Left ventricle myocardium inferior (tissue), 1 donor: Measurements from ENCODE around the gene RABIF. TPM values are rescaled to one million over a fixed set of nuclear protein-coding genes. Genes with fewer than 3 reads are reported as not detected.
"Not testable (repeated sequence)": the region's sequence is repeated elsewhere in the genome, so short reads cannot be mapped to it uniquely, and the experiment has no call there.

Experiments
- DNase-seq: peaks from one replicate; pipeline ENCODE4 v3.0.0-alpha.2; 2020
- H3K27ac ChIP-seq: fragments of 200-600 bp; replicated peaks from 2 replicates; pipeline ENCODE4 v1.8.0; 2021
- H3K27me3 ChIP-seq: fragments of 200-600 bp; 2 replicates; pipeline ENCODE4 v1.8.0; 2021; ENCODE audit warnings: low read depth
- H3K36me3 ChIP-seq: fragments of 200-600 bp; 2 replicates; pipeline ENCODE4 v1.8.0; 2021
- H3K4me1 ChIP-seq: fragments of 200-600 bp; 2 replicates; pipeline ENCODE4 v1.8.0; 2021
- H3K4me3 ChIP-seq: fragments of 200-600 bp; 2 replicates; pipeline ENCODE4 v1.8.0; 2021; ENCODE audit warnings: mild to moderate bottlenecking, moderate library complexity
- H3K9me3 ChIP-seq: fragments of 200-600 bp; replicated peaks from 2 replicates; pipeline ENCODE4 v1.8.0; 2021
- intact Hi-C: fragments of 100-400 bp; cut with micrococcal nuclease; formaldehyde crosslinking; loops from one replicate; pipeline ENCODE4 v1.11.0; 2022
- long read RNA-seq: library from polyadenylated mRNA; unstranded; transcript quantifications from one replicate; pipeline ENCODE4 v2.0.0, GENCODE V29; 2021
- total RNA-seq: library from RNA; stranded (reverse); fragmentation: NEBNext Ultra II Directional; extraction: Animal tissue kit (Norgen Biotek cat#: 25700); gene quantifications from one replicate; pipeline ENCODE4 v1.2.1, GENCODE V29; 2021
- TF ChIP-seq, protein P1 (sequence below): fragments of 200-600 bp; IDR thresholded peaks from 2 replicates; pipeline ENCODE4 v1.8.0; 2021; ENCODE audit warnings: antibody characterized with exemption, mild to moderate bottlenecking, borderline replicate concordance
- donor health status: DM: no; HTN: yes; CAD: no; lungs with severe emphysema.

Gene RABIF
- total RNA-seq, result 5.4 TPM
- long read RNA-seq, transcript RABIF-201 (2 exons, 2,430 nt), result major isoform, 5 of 6 reads
- long read RNA-seq, partial matches to known transcripts, result 0 of 6 reads
- long read RNA-seq, other reads (novel, unspliced or antisense), result 1 of 6 reads

DNA sequence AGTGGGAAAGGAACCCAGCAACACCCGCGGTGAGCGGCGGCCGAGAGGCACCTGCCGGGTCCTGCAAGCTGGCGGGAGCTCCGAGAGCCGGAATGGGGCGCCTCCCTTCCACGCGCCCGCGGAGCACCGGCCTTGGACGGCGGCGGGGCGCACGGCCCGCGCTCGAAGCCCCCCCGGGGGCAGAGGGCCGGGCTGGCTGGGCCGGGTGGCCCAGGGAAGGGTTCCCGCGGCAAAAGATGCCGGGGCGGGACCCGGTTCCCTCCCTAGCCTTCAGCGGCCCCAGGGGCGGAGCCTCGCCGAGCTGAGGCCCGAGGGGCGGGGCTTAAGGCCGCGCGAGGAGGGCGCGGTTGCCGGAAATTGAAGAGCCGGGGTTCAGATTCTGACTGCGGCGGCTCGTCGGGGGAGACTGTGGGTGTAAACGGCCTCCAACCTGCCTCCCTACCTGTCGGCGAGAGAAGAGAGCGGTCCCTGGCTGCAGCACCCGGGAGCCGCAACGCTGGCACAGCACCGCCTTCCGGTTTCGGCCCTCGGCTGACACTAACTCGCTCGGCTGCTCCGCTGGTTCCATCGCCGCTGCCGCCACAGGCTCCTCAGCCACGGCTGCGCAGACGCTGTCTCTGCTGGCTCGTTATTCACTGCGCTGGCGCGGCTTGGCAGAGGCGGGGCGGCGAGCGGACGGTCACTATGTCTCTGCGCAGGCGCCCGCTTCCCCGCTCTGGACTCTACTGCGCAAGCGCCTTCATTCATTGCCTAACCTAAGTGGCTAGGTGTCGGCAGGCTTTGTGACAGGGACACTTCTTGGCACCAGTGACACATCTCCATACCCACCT, at the start of gene RABIF:
Gene RABIF, minus strand, starts transcription at position 619 of the 830 bp plus-strand sequence. Its CDS starts 51 bp downstream, at position 568.
- peaks cover 35% of the 10 kb centered on the region for H3K36me3 ChIP-seq
- no peaks in the 10 kb centered on the region for H3K27me3 ChIP-seq
- peak within 1 kb of the TSS; percentile 97 for H3K27ac ChIP-seq
- TF ChIP-seq, protein P1, sequence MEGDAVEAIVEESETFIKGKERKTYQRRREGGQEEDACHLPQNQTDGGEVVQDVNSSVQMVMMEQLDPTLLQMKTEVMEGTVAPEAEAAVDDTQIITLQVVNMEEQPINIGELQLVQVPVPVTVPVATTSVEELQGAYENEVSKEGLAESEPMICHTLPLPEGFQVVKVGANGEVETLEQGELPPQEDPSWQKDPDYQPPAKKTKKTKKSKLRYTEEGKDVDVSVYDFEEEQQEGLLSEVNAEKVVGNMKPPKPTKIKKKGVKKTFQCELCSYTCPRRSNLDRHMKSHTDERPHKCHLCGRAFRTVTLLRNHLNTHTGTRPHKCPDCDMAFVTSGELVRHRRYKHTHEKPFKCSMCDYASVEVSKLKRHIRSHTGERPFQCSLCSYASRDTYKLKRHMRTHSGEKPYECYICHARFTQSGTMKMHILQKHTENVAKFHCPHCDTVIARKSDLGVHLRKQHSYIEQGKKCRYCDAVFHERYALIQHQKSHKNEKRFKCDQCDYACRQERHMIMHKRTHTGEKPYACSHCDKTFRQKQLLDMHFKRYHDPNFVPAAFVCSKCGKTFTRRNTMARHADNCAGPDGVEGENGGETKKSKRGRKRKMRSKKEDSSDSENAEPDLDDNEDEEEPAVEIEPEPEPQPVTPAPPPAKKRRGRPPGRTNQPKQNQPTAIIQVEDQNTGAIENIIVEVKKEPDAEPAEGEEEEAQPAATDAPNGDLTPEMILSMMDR, result peak; percentile 41
- intact Hi-C loops, result no loop called here
- H3K4me3 ChIP-seq, result peak within 1 kb of the TSS; percentile 79
- DNase-seq, result peak; percentile 97
- peaks cover 20% of the 10 kb centered on the region for H3K4me1 ChIP-seq
- no peaks in the 10 kb centered on the region for H3K9me3 ChIP-seq

DNA sequence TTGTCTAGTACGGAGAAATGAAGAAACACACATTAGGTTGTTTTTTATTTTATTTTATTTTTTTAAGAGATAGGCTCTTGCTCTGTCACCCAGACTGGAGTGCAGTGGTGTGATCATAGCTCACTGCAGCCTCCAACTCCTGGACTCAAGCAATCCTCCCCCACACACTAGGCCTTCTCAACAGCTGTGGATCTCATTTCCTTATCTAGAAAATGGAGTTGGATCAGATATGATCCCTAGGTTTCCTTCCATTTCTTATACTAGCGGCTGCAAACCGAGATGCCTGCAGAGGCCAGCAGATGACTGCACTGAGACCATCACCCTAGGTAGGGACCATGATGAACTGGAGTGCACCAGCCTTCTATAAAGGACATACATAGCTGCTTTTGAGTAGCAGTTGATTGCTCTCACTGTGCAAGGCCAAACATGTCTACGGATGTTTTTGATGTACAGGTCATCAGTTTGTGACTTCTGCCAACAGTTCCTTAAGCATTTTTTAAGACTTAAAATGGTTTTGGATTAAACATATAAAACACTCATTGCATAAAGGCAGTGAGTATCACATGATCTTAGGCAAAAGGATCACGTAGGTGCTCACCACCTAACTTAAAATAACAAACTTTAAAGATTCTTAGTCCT, 49.5 kb upstream of the RABIF start:
- H3K36me3 ChIP-seq, result peaks cover 38% of the 10 kb centered on the region
- TF ChIP-seq, protein P1, result no peak
- H3K4me3 ChIP-seq, result no peak overlapping the region
- intact Hi-C loops, result no loop called here
- no peaks in the 10 kb centered on the region for H3K4me1 ChIP-seq
- H3K27me3 ChIP-seq, result no peaks in the 10 kb centered on the region
- no peaks in the 10 kb centered on the region for H3K9me3 ChIP-seq
- DNase-seq, result no peak
- H3K27ac ChIP-seq, result no peak overlapping the region

DNA sequence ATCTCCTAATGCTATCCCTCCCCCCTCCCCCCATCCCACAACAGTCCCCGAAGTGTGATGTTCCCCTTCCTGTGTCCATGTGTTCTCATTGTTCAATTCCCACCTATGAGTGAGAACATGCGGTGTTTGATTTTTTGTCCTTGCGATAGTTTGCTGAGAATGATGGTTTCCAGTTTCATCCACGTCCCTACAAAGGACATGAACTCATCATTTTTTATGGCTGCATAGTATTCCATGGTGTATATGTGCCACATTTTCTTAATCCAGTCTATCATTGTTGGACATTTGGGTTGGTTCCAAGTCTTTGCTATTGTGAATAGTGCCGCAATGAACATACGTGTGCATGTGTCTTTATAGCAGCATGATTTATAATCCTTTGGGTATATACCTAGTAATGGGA, 47.5 kb upstream of the RABIF start:
- H3K4me3 ChIP-seq, H3K4me1 ChIP-seq, H3K9me3 ChIP-seq, H3K27me3 ChIP-seq, intact Hi-C loops, DNase-seq, H3K27ac ChIP-seq: not testable (repeated sequence)
- peaks cover 18% of the 10 kb centered on the region for H3K36me3 ChIP-seq

DNA sequence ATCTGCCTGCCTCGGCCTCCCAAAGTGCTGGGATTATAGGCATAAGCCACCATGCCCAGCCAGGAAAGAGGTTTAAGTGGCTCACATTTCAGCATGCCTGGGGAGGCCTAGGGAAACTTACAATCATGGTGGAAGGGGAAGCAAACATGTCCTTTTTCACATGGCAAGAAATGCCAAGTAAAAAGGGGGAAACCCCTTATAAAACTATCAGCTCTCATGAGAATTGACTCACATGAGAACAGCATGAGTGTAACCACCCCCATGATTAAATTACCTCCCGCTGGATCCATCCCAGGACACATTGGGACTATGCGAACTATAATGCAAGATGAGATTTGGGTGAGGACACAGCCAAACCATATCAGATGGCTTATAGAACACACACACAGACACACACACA, 46.9 kb upstream of the RABIF start:
- no peak for DNase-seq
- intact Hi-C loops, result no loop called here
- peaks cover 12% of the 10 kb centered on the region for H3K36me3 ChIP-seq
- TF ChIP-seq, protein P1, result no peak
- no peaks in the 10 kb centered on the region for H3K27me3 ChIP-seq
- H3K27ac ChIP-seq, result no peak overlapping the region
- H3K4me1 ChIP-seq, result no peaks in the 10 kb centered on the region
- peaks cover 10% of the 10 kb centered on the region for H3K9me3 ChIP-seq
- H3K4me3 ChIP-seq, result no peak overlapping the region

DNA sequence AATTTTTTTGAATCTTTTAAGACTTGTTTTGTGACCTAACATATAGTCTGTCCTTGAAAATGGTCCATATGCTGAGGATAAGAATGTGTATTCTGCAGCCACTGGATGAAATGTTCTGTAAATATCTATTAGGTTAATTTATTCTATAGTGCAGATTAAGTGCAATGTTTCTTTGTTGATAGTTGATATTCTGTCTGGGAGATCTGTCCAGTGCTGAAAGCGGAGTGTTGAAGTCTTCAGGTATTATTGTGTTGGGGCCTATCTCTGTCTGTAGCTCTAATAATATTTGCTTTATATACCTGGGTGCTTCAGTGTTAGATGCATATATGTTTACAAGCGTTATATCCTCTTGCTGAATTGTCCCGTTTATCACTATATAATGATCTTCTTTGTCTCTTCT, 45.8 kb upstream of the RABIF start:
- no peaks in the 10 kb centered on the region for H3K27me3 ChIP-seq
- intact Hi-C loops, result no loop called here
- H3K9me3 ChIP-seq, result peaks cover 10% of the 10 kb centered on the region
- no peak overlapping the region for H3K27ac ChIP-seq
- TF ChIP-seq, protein P1, result no peak
- H3K36me3 ChIP-seq, result peaks cover 1% of the 10 kb centered on the region
- no peak for DNase-seq
- no peaks in the 10 kb centered on the region for H3K4me1 ChIP-seq
- no peak overlapping the region for H3K4me3 ChIP-seq

DNA sequence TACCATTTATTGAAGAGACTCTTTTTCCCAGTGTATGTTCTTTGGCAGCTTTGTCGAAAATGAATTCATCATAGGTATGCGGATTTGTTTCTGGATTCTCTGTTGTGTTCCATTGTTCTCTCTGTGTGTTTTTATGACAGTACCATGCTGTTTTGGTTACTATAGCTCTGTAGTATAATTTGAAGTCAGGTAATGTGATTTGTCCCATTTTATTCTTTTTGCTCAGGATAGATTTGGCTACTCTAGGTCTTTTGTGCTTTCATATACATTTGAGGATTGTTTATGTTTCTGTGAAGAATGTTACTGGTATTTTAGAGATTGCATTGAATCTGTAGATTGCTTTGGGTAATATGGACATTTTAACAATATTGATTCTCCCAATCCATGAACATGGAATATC, 43.5 kb upstream of the RABIF start:
- intact Hi-C loops, result no loop called here
- Histone ChIP-seq H3K27ac (no peak overlapping the region), H3K4me3 (no peak overlapping the region), H3K36me3 (no peaks in the 10 kb centered on the region), H3K27me3 (no peaks in the 10 kb centered on the region), H3K4me1 (peaks cover 3% of the 10 kb centered on the region), H3K9me3 (peaks cover 10% of the 10 kb centered on the region)
- DNase-seq, result no peak
- TF ChIP-seq, protein P1, result no peak
